ENCODE measurements around the gene ATP6V1C2. TPM values are rescaled to one million over a fixed set of nuclear protein-coding genes. Genes with fewer than 3 reads are reported as not detected.

Gene ATP6V1C2
- total RNA-seq (under 1 TPM in 5 of 6 donors, not detected in 1; 0.06 to 0.35 (median 0.09) TPM), polyA plus RNA-seq (1 to 10 TPM; 1.2 to 2.0 TPM)

- no peak for TF ChIP-seq CTCF (IDR thresholded peaks at IDR 0.05)
- Histone ChIP-seq H3K36me3 (no peaks in the 10 kb centered on the region), H3K4me1 (peaks cover 0 to 6% (median 0%) of the 10 kb centered on the region in 3 donors), H3K27ac (no peak within 1 kb of the TSS), H3K27me3 (peaks cover 0 to 5% (median 0%) of the 10 kb centered on the region in 4 donors), H3K9me3 (no peaks in the 10 kb centered on the region), H3K4me3 (peak within 1 kb of the TSS; percentile 40 to 61 (median 44))
- intact Hi-C loops (cut with DNase I) = no loop called here
- WGBS, 2 donors = 1% methylated on average over 59 to 99 of the region's 99 CpGs
- ATAC-seq (peak; percentile 89 to 97 (median 92)), FAIRE-seq (no peak), DNase-seq (peak; percentile 43 to 87 (median 58))
Observed at GRCh38 chr2:10721396-10722251, at the start of gene ATP6V1C2. Gene ATP6V1C2, plus strand, starts transcription at chr2:10721630. Its CDS starts 1,220 bp downstream, at chr2:10722850.

GRCh38 chr2:10675131-10675530 is 46.3 kb upstream of the ATP6V1C2 start:
- H3K9me3 ChIP-seq = no peaks in the 10 kb centered on the region
- no peak overlapping the region for H3K4me3 ChIP-seq
- H3K27ac ChIP-seq = no peak overlapping the region
- ATAC-seq = no peak
- TF ChIP-seq CTCF (IDR thresholded peaks at IDR 0.05) = no peak
- H3K4me1 ChIP-seq = no peaks in the 10 kb centered on the region
- WGBS, 2 donors = 68 to 69% methylated on average over 1 of the region's 1 CpG
- FAIRE-seq = no peak
- H3K36me3 ChIP-seq = peaks cover 0 to 11% (median 0%) of the 10 kb centered on the region in 3 donors
- no peaks in the 10 kb centered on the region for H3K27me3 ChIP-seq
- intact Hi-C loops (cut with DNase I) = loop anchor here in 1 of 3 donors (10.0 kb wide), 1 partner anchor 550 kb away; the partner anchor contains the start of gene RRM2
- DNase-seq = no peak

- no peaks in the 10 kb centered on the region for H3K9me3 ChIP-seq
- DNase-seq = no peak
- TF ChIP-seq CTCF (IDR thresholded peaks at IDR 0.05) = peak in 2 of 4 donors; percentile 14 to 19
- ATAC-seq = no peak
- WGBS, 2 donors = 89 to 95% methylated on average over 1 of the region's 1 CpG
- no peaks in the 10 kb centered on the region for H3K4me1 ChIP-seq
- peaks cover 0 to 8% (median 0%) of the 10 kb centered on the region in 3 donors for H3K36me3 ChIP-seq
- H3K27ac ChIP-seq = no peak overlapping the region
- intact Hi-C loops (cut with DNase I) = loop anchor here in 1 of 3 donors (10.0 kb wide), 1 partner anchor 553 kb away; the partner anchor contains the start of gene RRM2
- no peaks in the 10 kb centered on the region for H3K27me3 ChIP-seq
- H3K4me3 ChIP-seq = no peak overlapping the region
- FAIRE-seq = no peak
Observed at GRCh38 chr2:10678225-10678624, 43.2 kb upstream of the ATP6V1C2 start.

- Histone ChIP-seq H3K27ac (no peak overlapping the region), H3K9me3 (no peaks in the 10 kb centered on the region), H3K27me3 (no peaks in the 10 kb centered on the region), H3K4me1 (no peaks in the 10 kb centered on the region), H3K36me3 (peaks cover 0 to 8% (median 6%) of the 10 kb centered on the region in 3 donors), H3K4me3 (no peak overlapping the region)
- DNase-seq (no peak), ATAC-seq (no peak), FAIRE-seq (no peak)
- no peak for TF ChIP-seq CTCF (IDR thresholded peaks at IDR 0.05)
- WGBS, 2 donors = 58 to 79% methylated on average over 1 of the region's 1 CpG
- intact Hi-C loops (cut with DNase I) = no loop called here
Observed at GRCh38 chr2:10680214-10680613, 41.2 kb upstream of the ATP6V1C2 start.
